Measurements from ENCODE around the gene ITGA11.

GRCh38 chr15:68367226-68367625 is 64.7 kb downstream of the ITGA11 start:
- TF ChIP-seq OSR1 (CRISPR knock-in tag; IDR thresholded peaks at IDR 0.05) = no peak
- TF ChIP-seq GLIS3 (CRISPR knock-in tag; IDR thresholded peaks at IDR 0.05) = no peak
- TF ChIP-seq TCF4 (CRISPR knock-in tag; IDR thresholded peaks at IDR 0.05; ENCODE audit: borderline replicate concordance) = no peak
- no peak for TF ChIP-seq PATZ1 (CRISPR knock-in tag; IDR thresholded peaks at IDR 0.05; ENCODE audit: borderline replicate concordance)
- TF ChIP-seq ZNF565 (CRISPR knock-in tag; conservative IDR thresholded peaks at IDR 0.05; ENCODE audit: low read depth) = no peak
- TF ChIP-seq POU6F1 (CRISPR knock-in tag; IDR thresholded peaks at IDR 0.05; ENCODE audit: borderline replicate concordance, low read depth) = no peak
- no peak for TF ChIP-seq PPARA (CRISPR knock-in tag; IDR thresholded peaks at IDR 0.05; ENCODE audit: borderline replicate concordance)

Measured in SK-N-SH treated with all-trans-retinoic acid at 6 μM for 48 hours (cell line).